WTC11 (cell line): Measurements from ENCODE around the gene UTS2B. TPM values are rescaled to one million over a fixed set of nuclear protein-coding genes. Genes with fewer than 3 reads are reported as not detected.

Experiments used
- ATAC-seq: fragments of 200-7000 bp; cut with Tn5 transposase; 2 replicates; pipeline ENCODE4 v1.10.0; 2021; ENCODE audit warnings: mild to moderate bottlenecking, moderate library complexity
- CTCF ChIA-PET: fragments of 300-600 bp; sonication (Branson Sonifier 250); formaldehyde crosslinking; loops from one replicate; lab custom pipeline; 2021; ENCODE audit warnings: antibody characterized with exemption; lab: Charles Lee
- POLR2A ChIA-PET: fragments of 350-600 bp; sonication (Branson Sonifier 250); formaldehyde crosslinking; loops from one replicate; lab custom pipeline; 2021; ENCODE audit warnings: antibody characterized with exemption; lab: Charles Lee
- DNase-seq: peaks from one replicate; pipeline ENCODE4 v3.0.0; 2021; ENCODE audit warnings: low spot score
- H3K27ac Mint-ChIP-seq: 2 replicates; pipeline ENCODE4 v1.8.0; 2021; ENCODE audit warnings: mixed read lengths
- H3K27me3 Mint-ChIP-seq: 2 replicates; pipeline ENCODE4 v1.8.0; 2021; ENCODE audit warnings: low read depth, mild to moderate bottlenecking, moderate library complexity, mixed read lengths
- H3K36me3 Mint-ChIP-seq: 2 replicates; pipeline ENCODE4 v1.8.0; 2021; ENCODE audit warnings: mixed read lengths
- H3K4me1 Mint-ChIP-seq: 2 replicates; pipeline ENCODE4 v1.8.0; 2022; ENCODE audit warnings: mixed read lengths
- H3K4me3 Mint-ChIP-seq: 2 replicates; pipeline ENCODE4 v1.8.0; 2021; ENCODE audit warnings: mild to moderate bottlenecking, moderate library complexity, mixed read lengths
- H3K9me3 Mint-ChIP-seq: 2 replicates; pipeline ENCODE4 v1.8.0; 2021; ENCODE audit warnings: mixed read lengths
- ATF1 ChIP-seq: sonication (generic); formaldehyde crosslinking; IDR thresholded peaks from 2 replicates; pipeline ENCODE4 v1.8.1; 2023; ENCODE audit warnings: mild to moderate bottlenecking, moderate library complexity, missing genetic modification reagents
- CBFB ChIP-seq: sonication (generic); formaldehyde crosslinking; IDR thresholded peaks from 2 replicates; pipeline ENCODE4 v1.8.1; 2022; ENCODE audit warnings: mild to moderate bottlenecking, low read depth, missing genetic modification reagents
- EMX1 ChIP-seq: fragments of 250-450 bp; sonication (Bioruptor Pico); IDR thresholded peaks from 2 replicates; pipeline ENCODE4 v1.8.0; 2021; ENCODE audit warnings: mild to moderate bottlenecking
- ERG ChIP-seq: fragments of 250-450 bp; sonication (Bioruptor Pico); IDR thresholded peaks from 2 replicates; pipeline ENCODE4 v1.8.0; 2021; ENCODE audit warnings: mild to moderate bottlenecking
- FOXK1 ChIP-seq: sonication (generic); formaldehyde crosslinking; IDR thresholded peaks from 2 replicates; pipeline ENCODE4 v1.8.0; 2022; ENCODE audit warnings: mild to moderate bottlenecking, moderate library complexity, missing genetic modification reagents
- FOXP1 ChIP-seq: sonication (generic); formaldehyde crosslinking; IDR thresholded peaks from 2 replicates; pipeline ENCODE4 v1.8.0; 2022; ENCODE audit warnings: missing genetic modification reagents, mild to moderate bottlenecking, moderate library complexity, borderline replicate concordance
- HMGA2 ChIP-seq: fragments of 250-450 bp; sonication (Bioruptor Pico); IDR thresholded peaks from 2 replicates; pipeline ENCODE4 v1.4.0; 2021; ENCODE audit warnings: mild to moderate bottlenecking, moderate library complexity
- JUN ChIP-seq: sonication (generic); formaldehyde crosslinking; IDR thresholded peaks from 2 replicates; pipeline ENCODE4 v1.8.0; 2023; ENCODE audit warnings: mild to moderate bottlenecking, missing genetic modification reagents
- NR2C2 ChIP-seq: sonication (generic); formaldehyde crosslinking; IDR thresholded peaks from 2 replicates; pipeline ENCODE4 v1.8.0; 2022; ENCODE audit warnings: mild to moderate bottlenecking, missing genetic modification reagents
- TCF7 ChIP-seq: sonication (generic); formaldehyde crosslinking; IDR thresholded peaks from 2 replicates; pipeline ENCODE4 v1.8.0; 2022; ENCODE audit warnings: mild to moderate bottlenecking, low read depth, missing genetic modification reagents, moderate library complexity
- TEAD4 ChIP-seq: sonication (generic); formaldehyde crosslinking; IDR thresholded peaks from 2 replicates; pipeline ENCODE4 v1.8.0; 2022; ENCODE audit warnings: mild to moderate bottlenecking, missing genetic modification reagents
- TP53 ChIP-seq: sonication (generic); formaldehyde crosslinking; IDR thresholded peaks from 2 replicates; pipeline ENCODE4 v1.8.1; 2023; ENCODE audit warnings: mild to moderate bottlenecking, missing genetic modification reagents
- USF1 ChIP-seq: sonication (generic); formaldehyde crosslinking; IDR thresholded peaks from 2 replicates; pipeline ENCODE4 v1.8.0; 2022; ENCODE audit warnings: mild to moderate bottlenecking, missing genetic modification reagents
- ZNF219 ChIP-seq: sonication (generic); formaldehyde crosslinking; IDR thresholded peaks from 2 replicates; pipeline ENCODE4 v1.8.0; 2023; ENCODE audit warnings: missing genetic modification reagents, mild to moderate bottlenecking, borderline replicate concordance
- ZNF416 ChIP-seq: fragments of 250-450 bp; sonication (Bioruptor Pico); IDR thresholded peaks from 2 replicates; pipeline ENCODE4 v1.9.0; 2021; ENCODE audit warnings: mild to moderate bottlenecking, inconsistent platforms
- total RNA-seq: library from RNA; stranded (reverse); gene quantifications from 3 replicates; pipeline ENCODE4 v1.2.3, GENCODE V29; 2021
- TF ChIP-seq, protein P1 (sequence below): sonication (generic); formaldehyde crosslinking; IDR thresholded peaks from 2 replicates; pipeline ENCODE4 v1.8.1; 2022; ENCODE audit warnings: low read depth, mild to moderate bottlenecking, moderate library complexity, missing genetic modification reagents, borderline replicate concordance
- TF ChIP-seq, protein P2 (sequence below): fragments of 250-450 bp; sonication (Bioruptor Pico); IDR thresholded peaks from 2 replicates; pipeline ENCODE4 v1.9.0; 2021; ENCODE audit warnings: mild to moderate bottlenecking
- TF ChIP-seq, protein P3 (sequence below): sonication (generic); formaldehyde crosslinking; IDR thresholded peaks from 2 replicates; pipeline ENCODE4 v1.8.0; 2022; ENCODE audit warnings: mild to moderate bottlenecking, missing genetic modification reagents

UTS2B gene
- total RNA-seq, 1 experiment from 2014 or later = not detected

- H3K9me3 Mint-ChIP-seq = no peaks in the 10 kb centered on the region
- no peak for DNase-seq
- H3K27me3 Mint-ChIP-seq = no peaks in the 10 kb centered on the region
- TF ChIP-seq FOXP1 (CRISPR knock-in tag) = no peak
- no peak for TF ChIP-seq TP53 (CRISPR knock-in tag)
- TF ChIP-seq, protein P1, sequence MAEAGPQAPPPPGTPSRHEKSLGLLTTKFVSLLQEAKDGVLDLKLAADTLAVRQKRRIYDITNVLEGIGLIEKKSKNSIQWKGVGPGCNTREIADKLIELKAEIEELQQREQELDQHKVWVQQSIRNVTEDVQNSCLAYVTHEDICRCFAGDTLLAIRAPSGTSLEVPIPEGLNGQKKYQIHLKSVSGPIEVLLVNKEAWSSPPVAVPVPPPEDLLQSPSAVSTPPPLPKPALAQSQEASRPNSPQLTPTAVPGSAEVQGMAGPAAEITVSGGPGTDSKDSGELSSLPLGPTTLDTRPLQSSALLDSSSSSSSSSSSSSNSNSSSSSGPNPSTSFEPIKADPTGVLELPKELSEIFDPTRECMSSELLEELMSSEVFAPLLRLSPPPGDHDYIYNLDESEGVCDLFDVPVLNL (CRISPR knock-in tag) = no peak
- TF ChIP-seq TCF7 = no peak
- TF ChIP-seq CBFB (CRISPR knock-in tag) = no peak
- no peak for TF ChIP-seq ATF1 (CRISPR knock-in tag)
- no peak for TF ChIP-seq NR2C2 (CRISPR knock-in tag)
- no peak for TF ChIP-seq EMX1 (CRISPR knock-in tag)
- TF ChIP-seq, all 79 proteins: peak for 0
- CTCF ChIA-PET = no interaction called here
- Mint-ChIP-seq H3K4me1 (peaks cover 81% of the 10 kb centered on the region), H3K36me3 (peaks cover 21% of the 10 kb centered on the region), H3K4me3 (no peak overlapping the region), H3K27ac (no peak overlapping the region)
- ATAC-seq = no peak
- POLR2A ChIA-PET = no interaction called here
Measured at GRCh38 chr3:191360620-191361019, 30.3 kb upstream of the UTS2B start.

- Mint-ChIP-seq H3K27me3 (no peaks in the 10 kb centered on the region), H3K27ac (peak overlapping the region; percentile 83), H3K4me1 (peaks cover 71% of the 10 kb centered on the region), H3K4me3 (peak overlapping the region; percentile 12; the same call in 1 of the 2 replicates), H3K9me3 (no peaks in the 10 kb centered on the region), H3K36me3 (peaks cover 21% of the 10 kb centered on the region)
- ChIA-PET POLR2A (no interaction called here), CTCF (interaction anchor here (1.7 kb wide), 1 partner anchor 115 kb away, joined by 4 read pairs; no protein-coding TSS in a partner anchor)
- TF ChIP-seq, protein P2, sequence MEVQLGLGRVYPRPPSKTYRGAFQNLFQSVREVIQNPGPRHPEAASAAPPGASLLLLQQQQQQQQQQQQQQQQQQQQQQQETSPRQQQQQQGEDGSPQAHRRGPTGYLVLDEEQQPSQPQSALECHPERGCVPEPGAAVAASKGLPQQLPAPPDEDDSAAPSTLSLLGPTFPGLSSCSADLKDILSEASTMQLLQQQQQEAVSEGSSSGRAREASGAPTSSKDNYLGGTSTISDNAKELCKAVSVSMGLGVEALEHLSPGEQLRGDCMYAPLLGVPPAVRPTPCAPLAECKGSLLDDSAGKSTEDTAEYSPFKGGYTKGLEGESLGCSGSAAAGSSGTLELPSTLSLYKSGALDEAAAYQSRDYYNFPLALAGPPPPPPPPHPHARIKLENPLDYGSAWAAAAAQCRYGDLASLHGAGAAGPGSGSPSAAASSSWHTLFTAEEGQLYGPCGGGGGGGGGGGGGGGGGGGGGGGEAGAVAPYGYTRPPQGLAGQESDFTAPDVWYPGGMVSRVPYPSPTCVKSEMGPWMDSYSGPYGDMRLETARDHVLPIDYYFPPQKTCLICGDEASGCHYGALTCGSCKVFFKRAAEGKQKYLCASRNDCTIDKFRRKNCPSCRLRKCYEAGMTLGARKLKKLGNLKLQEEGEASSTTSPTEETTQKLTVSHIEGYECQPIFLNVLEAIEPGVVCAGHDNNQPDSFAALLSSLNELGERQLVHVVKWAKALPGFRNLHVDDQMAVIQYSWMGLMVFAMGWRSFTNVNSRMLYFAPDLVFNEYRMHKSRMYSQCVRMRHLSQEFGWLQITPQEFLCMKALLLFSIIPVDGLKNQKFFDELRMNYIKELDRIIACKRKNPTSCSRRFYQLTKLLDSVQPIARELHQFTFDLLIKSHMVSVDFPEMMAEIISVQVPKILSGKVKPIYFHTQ (CRISPR knock-in tag) = no peak
- TF ChIP-seq ZNF219 (CRISPR knock-in tag) (no peak), TEAD4 (no peak), JUN (CRISPR knock-in tag) (no peak), USF1 (CRISPR knock-in tag) (no peak), FOXK1 (CRISPR knock-in tag) (no peak), HMGA2 (no peak), ZNF416 (CRISPR knock-in tag) (no peak), ERG (CRISPR knock-in tag) (no peak)
- TF ChIP-seq, protein P3, sequence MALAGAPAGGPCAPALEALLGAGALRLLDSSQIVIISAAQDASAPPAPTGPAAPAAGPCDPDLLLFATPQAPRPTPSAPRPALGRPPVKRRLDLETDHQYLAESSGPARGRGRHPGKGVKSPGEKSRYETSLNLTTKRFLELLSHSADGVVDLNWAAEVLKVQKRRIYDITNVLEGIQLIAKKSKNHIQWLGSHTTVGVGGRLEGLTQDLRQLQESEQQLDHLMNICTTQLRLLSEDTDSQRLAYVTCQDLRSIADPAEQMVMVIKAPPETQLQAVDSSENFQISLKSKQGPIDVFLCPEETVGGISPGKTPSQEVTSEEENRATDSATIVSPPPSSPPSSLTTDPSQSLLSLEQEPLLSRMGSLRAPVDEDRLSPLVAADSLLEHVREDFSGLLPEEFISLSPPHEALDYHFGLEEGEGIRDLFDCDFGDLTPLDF (CRISPR knock-in tag) = no peak
- ATAC-seq (peak; percentile 58), DNase-seq (no peak)
Measured at GRCh38 chr3:191358929-191359328, 28.6 kb upstream of the UTS2B start.
